ENCODE results near the gene PTPRQ.

GRCh38 chr12:80460972-80461371, 16.9 kb downstream of the PTPRQ start:
- TF ChIP-seq ZBTB49 (tag by site-specific recombination; IDR thresholded peaks at IDR 0.05; ENCODE audit: low read depth) (no peak), ZBTB17 (tag by site-specific recombination; IDR thresholded peaks at IDR 0.05) (no peak), CTCF (tag by site-specific recombination; IDR thresholded peaks at IDR 0.05) (no peak), HOXA7 (CRISPR knock-in tag; IDR thresholded peaks at IDR 0.05; ENCODE audit: borderline replicate concordance) (no peak), ZNF596 (tag by site-specific recombination; IDR thresholded peaks at IDR 0.05) (no peak), ZNF239 (tag by site-specific recombination; IDR thresholded peaks at IDR 0.05) (no peak), ZNF37A (tag by site-specific recombination; IDR thresholded peaks at IDR 0.05) (no peak), PRDM1 (tag by site-specific recombination; IDR thresholded peaks at IDR 0.05) (no peak), GLI4 (tag by site-specific recombination; IDR thresholded peaks at IDR 0.05) (no peak)

All from HEK293 (cell line).